H1 (cell line): ENCODE measurements around the gene DCUN1D2. TPM values are rescaled to one million over a fixed set of nuclear protein-coding genes. Genes with fewer than 3 reads are reported as not detected.

Experiments
- CTCF ChIA-PET: fragments of 300-600 bp; sonication (Branson Sonifier 250); formaldehyde crosslinking; loops from one replicate; lab custom pipeline; 2021; ENCODE audit not compliant: partially characterized antibody; lab: Charles Lee
- POLR2A ChIA-PET: fragments of 300-600 bp; sonication (Branson Sonifier 250); formaldehyde crosslinking; loops from one replicate; lab custom pipeline; 2021; ENCODE audit warnings: inconsistent platforms; ENCODE audit not compliant: partially characterized antibody; lab: Charles Lee
- DNase-seq, 2 experiments: peaks; one replicate each; pipeline versions ENCODE4 v3.0.0 to v3.0.0-alpha.2; 2010 to 2022; ENCODE audit warnings: low spot score in 2 of 2, low read depth in 1 of 2, mixed read lengths in 1 of 2
- FAIRE-seq: peaks from 2 replicates; lab custom pipeline; 2011; peaks lifted over from hg19 to GRCh38; lab: Jason Lieb, UNC
- H2AFZ ChIP-seq: 2 replicates; pipeline ENCODE4 v1.8.1; 2012; ENCODE audit warnings: low read length, inconsistent platforms
- H2AK5ac ChIP-seq: 2 replicates; pipeline ENCODE4 v1.6.1; 2013; ENCODE audit warnings: low read depth, low read length
- H2BK120ac ChIP-seq: replicated peaks from 2 replicates; pipeline ENCODE3; 2013; ENCODE audit warnings: low read depth, low read length, inconsistent platforms
- H2BK12ac ChIP-seq: 2 replicates; pipeline ENCODE4 v1.6.1; 2013; ENCODE audit warnings: low read depth, low read length
- H2BK15ac ChIP-seq: 2 replicates; pipeline ENCODE4 v1.6.1; 2013; ENCODE audit warnings: low read length
- H2BK20ac ChIP-seq: 2 replicates; pipeline ENCODE4 v1.6.1; 2013; ENCODE audit warnings: low read length
- H2BK5ac ChIP-seq: 2 replicates; pipeline ENCODE4 v1.6.1; 2013; ENCODE audit warnings: low read depth, low read length
- H3K14ac ChIP-seq: 2 replicates; pipeline ENCODE4 v1.6.1; 2013; ENCODE audit warnings: inconsistent platforms; ENCODE audit not compliant: insufficient read length
- H3K18ac ChIP-seq: 2 replicates; pipeline ENCODE4 v1.6.1; 2013; ENCODE audit warnings: low read length; ENCODE audit errors: extremely low read depth
- H3K23ac ChIP-seq: 2 replicates; pipeline ENCODE4 v1.6.1; 2013; ENCODE audit warnings: inconsistent platforms; ENCODE audit not compliant: insufficient read length
- H3K23me2 ChIP-seq: 2 replicates; pipeline ENCODE4 v1.6.1; 2013; ENCODE audit warnings: low read depth, low read length
- H3K27ac ChIP-seq: 2 replicates; pipeline ENCODE4 v1.6.1; 2011; ENCODE audit warnings: low read depth, low read length, inconsistent platforms
- H3K27me3 ChIP-seq, 4 experiments: replicated peaks in 1 of 4; 1 replicate in 1 of 4; 2 replicates in 3 of 4; pipeline versions ENCODE4 v1.6.1 to v1.8.1; 2011 to 2013; ENCODE audit warnings: low read length in 3 of 4, mild to moderate bottlenecking in 3 of 4, inconsistent platforms in 2 of 4, mixed read lengths in 2 of 4, moderate library complexity in 1 of 4; ENCODE audit not compliant: control insufficient read depth in 3 of 4, insufficient read depth in 3 of 4; ENCODE audit errors: extremely low read depth in 1 of 4
- H3K36me3 ChIP-seq, 4 experiments: 2 replicates each; pipeline versions ENCODE4 v1.6.1 to v1.8.1; 2011 to 2013; ENCODE audit warnings: mild to moderate bottlenecking in 4 of 4, low read length in 3 of 4, moderate library complexity in 2 of 4, control low read depth in 1 of 4, inconsistent platforms in 1 of 4; ENCODE audit not compliant: insufficient read depth in 4 of 4, control insufficient read depth in 2 of 4
- H3K4ac ChIP-seq: replicated peaks from 2 replicates; pipeline ENCODE3; 2013; ENCODE audit warnings: low read length, low read depth, mixed read lengths, inconsistent platforms; ENCODE audit not compliant: insufficient read length
- H3K4me1 ChIP-seq, 4 experiments: replicated peaks in 1 of 4; 1 replicate in 1 of 4; 2 replicates in 3 of 4; pipeline versions ENCODE4 v1.6.1 to v1.8.1; 2011 to 2013; ENCODE audit warnings: low read length in 3 of 4, inconsistent platforms in 2 of 4, mixed read lengths in 1 of 4; ENCODE audit not compliant: insufficient read depth in 4 of 4, control insufficient read depth in 3 of 4
- H3K4me2 ChIP-seq, 2 experiments: 2 replicates each; pipeline versions ENCODE4 v1.6.1 to v1.8.1; 2011 to 2013; ENCODE audit warnings: low read depth in 2 of 2, low read length in 2 of 2, control low read depth in 1 of 2, inconsistent platforms in 1 of 2, mild to moderate bottlenecking in 1 of 2; ENCODE audit not compliant: insufficient read depth in 1 of 2
- H3K4me3 ChIP-seq, 4 experiments: fragments of 200-600, 300-600 bp in 1 of 4; sonication (generic), shearing (Covaris generic), sonication (Bioruptor Twin) in 1 of 4; 2 replicates each; pipeline versions ENCODE4 v1.5.1 to v1.8.1; 2011 to 2016; ENCODE audit warnings: low read length in 4 of 4, low read depth in 3 of 4, control low read depth in 2 of 4, inconsistent platforms in 2 of 4, mild to moderate bottlenecking in 2 of 4, mixed read lengths in 1 of 4, moderate library complexity in 1 of 4; ENCODE audit not compliant: insufficient read depth in 2 of 4; ENCODE audit errors: extremely low read depth in 1 of 4
- H3K56ac ChIP-seq: replicated peaks from 2 replicates; pipeline ENCODE3; 2013; ENCODE audit warnings: low read depth, mild to moderate bottlenecking, mixed read lengths, low read length, inconsistent platforms; ENCODE audit not compliant: insufficient read length
- H3K79me1 ChIP-seq: 2 replicates; pipeline ENCODE4 v1.6.1; 2013; ENCODE audit warnings: low read depth, low read length, control low read depth
- H3K79me2 ChIP-seq, 2 experiments: 2 replicates each; pipeline versions ENCODE4 v1.6.1 to v1.8.1; 2012 to 2013; ENCODE audit warnings: low read length in 2 of 2, mild to moderate bottlenecking in 2 of 2, inconsistent platforms in 1 of 2; ENCODE audit not compliant: insufficient read depth in 2 of 2, control insufficient read depth in 1 of 2
- H3K9ac ChIP-seq, 4 experiments: replicated peaks in 1 of 4; 1 replicate in 1 of 4; 2 replicates in 3 of 4; pipeline versions ENCODE4 v1.6.1 to v1.8.1; 2011 to 2013; ENCODE audit warnings: low read depth in 3 of 4, low read length in 3 of 4, control low read depth in 2 of 4, mild to moderate bottlenecking in 2 of 4, moderate library complexity in 2 of 4, inconsistent platforms in 1 of 4; ENCODE audit errors: extremely low read depth in 1 of 4
- H3K9me3 ChIP-seq, 2 experiments: 2 replicates each; pipeline versions ENCODE4 v1.6.1 to v1.8.1; 2012 to 2013; ENCODE audit warnings: mild to moderate bottlenecking in 2 of 2, moderate library complexity in 2 of 2, control low read depth in 1 of 2, inconsistent platforms in 1 of 2, low read depth in 1 of 2, low read length in 1 of 2, mixed read lengths in 1 of 2; ENCODE audit not compliant: insufficient read depth in 2 of 2
- H4K20me1 ChIP-seq, 2 experiments: replicated peaks in 1 of 2; 2 replicates each; pipeline versions ENCODE3 to v1.8.1; 2011 to 2013; ENCODE audit warnings: inconsistent platforms in 2 of 2, low read length in 2 of 2, mild to moderate bottlenecking in 1 of 2; ENCODE audit not compliant: insufficient read depth in 2 of 2, control insufficient read depth in 1 of 2
- H4K5ac ChIP-seq: 2 replicates; pipeline ENCODE4 v1.6.1; 2013; ENCODE audit warnings: low read length, low read depth, mixed read lengths, inconsistent platforms; ENCODE audit not compliant: insufficient read length
- H4K8ac ChIP-seq: 2 replicates; pipeline ENCODE4 v1.8.0; 2013; ENCODE audit warnings: mild to moderate bottlenecking, moderate library complexity, low read length, inconsistent platforms; ENCODE audit not compliant: insufficient read depth; ENCODE audit errors: extremely low read depth
- H4K91ac ChIP-seq: replicated peaks from 2 replicates; pipeline ENCODE3; 2013; ENCODE audit warnings: low read length, mixed read lengths, inconsistent platforms; ENCODE audit not compliant: insufficient read length
- CBX8 ChIP-seq: fragments of 300-800, 300-1000 bp; sonication (generic); IDR thresholded peaks from 2 replicates; pipeline ENCODE4 v1.7.1; 2016; ENCODE audit warnings: low read depth, low read length, borderline replicate concordance
- CHD1 ChIP-seq: IDR thresholded peaks from 2 replicates; pipeline ENCODE4 v1.6.1; 2012; ENCODE audit warnings: low read depth, low read length, improper control_type of control experiment
- JUN ChIP-seq: IDR thresholded peaks from 2 replicates; pipeline ENCODE4 v1.6.1; 2011; ENCODE audit warnings: low read depth, mild to moderate bottlenecking, improper control_type of control experiment, low read length
- KDM1A ChIP-seq: fragments of 200-600, 300-600 bp; sonication (generic); IDR thresholded peaks from 2 replicates; pipeline ENCODE4 v1.7.1; 2016; ENCODE audit warnings: mild to moderate bottlenecking, low read length, borderline replicate concordance
- RAD21 ChIP-seq, 2 experiments: IDR thresholded peaks in 1 of 2; conservative IDR thresholded peaks in 1 of 2; 2 replicates each; pipeline ENCODE4 v1.6.1; 2011; ENCODE audit warnings: low read depth in 2 of 2, low read length in 2 of 2, improper control_type of control experiment in 1 of 2, inconsistent platforms in 1 of 2, mild to moderate bottlenecking in 1 of 2, moderate library complexity in 1 of 2
- RNF2 ChIP-seq: fragments of 200-900, 300-1000 bp; sonication (generic); IDR thresholded peaks from 2 replicates; pipeline ENCODE4 v1.7.1; 2016; ENCODE audit warnings: borderline replicate concordance, low read depth, mild to moderate bottlenecking, antibody characterized with exemption, low read length; ENCODE audit not compliant: poor library complexity, severe bottlenecking; ENCODE audit errors: missing control alignments
- SAP30 ChIP-seq: fragments of 300-600 bp; sonication (generic); IDR thresholded peaks from 2 replicates; pipeline ENCODE4 v1.7.1; 2012; ENCODE audit warnings: low read length, moderate library complexity, mild to moderate bottlenecking, inconsistent platforms; ENCODE audit not compliant: insufficient read depth, insufficient replicate concordance
- SIN3A ChIP-seq, 2 experiments: IDR thresholded peaks in 1 of 2; conservative IDR thresholded peaks in 1 of 2; 2 replicates each; pipeline ENCODE4 v1.6.1; 2011 to 2012; ENCODE audit warnings: low read length in 2 of 2, improper control_type of control experiment in 1 of 2, low read depth in 1 of 2, mild to moderate bottlenecking in 1 of 2
- SP4 ChIP-seq: IDR thresholded peaks from 2 replicates; pipeline ENCODE4 v1.6.1; 2012; ENCODE audit warnings: low read length, inconsistent platforms
- TAF1 ChIP-seq: IDR thresholded peaks from 2 replicates; pipeline ENCODE4 v1.6.1; 2011; ENCODE audit warnings: mild to moderate bottlenecking, low read depth, low read length
- TEAD4 ChIP-seq: IDR thresholded peaks from 2 replicates; pipeline ENCODE4 v1.6.1; 2012; ENCODE audit warnings: low read depth, low read length, inconsistent platforms, mixed read lengths
- WGBS, 2 experiments: shearing (Covaris generic) in 1 of 2; methylation state at CpG; one replicate each; pipeline versions ENCODE4 v1.1.6 to v1.1.7; 2013 to 2015; ENCODE audit warnings: low lambda C conversion rate in 2 of 2, mixed read lengths in 2 of 2, inconsistent platforms in 1 of 2, low coverage in 1 of 2, missing lambda C conversion rate in 1 of 2; ENCODE audit not compliant: insufficient replicate concordance in 2 of 2, insufficient coverage in 1 of 2, insufficient read length in 1 of 2; ENCODE audit errors: extremely low coverage in 1 of 2, missing lambda C conversion rate in 1 of 2; 5-methylcytosine and 5-hydroxymethylcytosine counted together
- polyA plus RNA-seq, 7 experiments: library from polyadenylated mRNA; depleted of rRNA in 3 of 7; stranded (reverse) in 5 of 7; unstranded in 2 of 7; fragments of >200 nt in 5 of 7; fragments of 200-250 nt in 2 of 7; gene quantifications; 1 replicate in 5 of 7; 2 replicates in 1 of 7; 4 replicates in 1 of 7; pipeline versions ENCODE4 v1.2.1 to v1.2.3, GENCODE V29; 2011 to 2013; ENCODE audit warnings: missing spikeins in 2 of 7, mixed read lengths in 2 of 7
- total RNA-seq: library from RNA; stranded (reverse); fragmentation: NEBNext Ultra II Directional; extraction: Animal tissue kit (Norgen Biotek cat#: 25700); gene quantifications from 2 replicates; pipeline ENCODE4 v1.2.1, GENCODE V29; 2021

Gene DCUN1D2
- total and polyA plus RNA-seq, 2 of the 8 experiments (the other 6 are each of a cell fraction or from before 2014, with no cell fraction given): 19.5 to 35.3 TPM

GRCh38 chr13:113461022-113461751 lies 29.3 kb downstream of the DCUN1D2 start:
- H2BK5ac ChIP-seq: no peak overlapping the region
- FAIRE-seq: no peak
- H2BK15ac ChIP-seq: no peak overlapping the region
- no peak overlapping the region for H4K5ac ChIP-seq
- H3K4me1 ChIP-seq: no peaks in the 10 kb centered on the region; a peak in 1 of 7 replicates
- H2BK12ac ChIP-seq: no peak overlapping the region
- H3K23ac ChIP-seq: no peak overlapping the region
- DNase-seq: no peak
- H4K8ac ChIP-seq: no peak overlapping the region
- no peak overlapping the region for H3K4me3 ChIP-seq
- no peak overlapping the region for H2AFZ ChIP-seq
- no peak overlapping the region for H2AK5ac ChIP-seq
- H3K36me3 ChIP-seq: peaks cover 14 to 75% (median 39%) of the 10 kb centered on the region in 4 experiments; a peak in 7 of 8 replicates
- no peak overlapping the region for H3K14ac ChIP-seq
- H3K4ac ChIP-seq: no peak overlapping the region
- ChIA-PET POLR2A (no interaction called here), CTCF (interaction anchor here (3.9 to 4.2 kb wide), 2 partner anchors 11 to 28 kb away, joined by 18 to 25 read pairs; no protein-coding TSS in a partner anchor)
- H2BK120ac ChIP-seq: no peak overlapping the region
- H3K9ac ChIP-seq: no peak overlapping the region
- 89% methylated on average over 12 of the region's 12 CpGs; no CpG with 5 or more reads in 1 of the 2 experiments for WGBS, 2 experiments
- no peak overlapping the region for H3K18ac ChIP-seq
- peaks cover 2% of the 10 kb centered on the region; the same call in 1 of the 2 replicates for H3K79me1 ChIP-seq
- H3K4me2 ChIP-seq: no peak overlapping the region
- no peak overlapping the region for H2BK20ac ChIP-seq
- peaks cover 2 to 18% of the 10 kb centered on the region in 2 experiments for H4K20me1 ChIP-seq
- H3K9me3 ChIP-seq: no peaks in the 10 kb centered on the region
- H3K27ac ChIP-seq: no peak overlapping the region
- no peak overlapping the region for H4K91ac ChIP-seq
- H3K79me2 ChIP-seq: no peaks in the 10 kb centered on the region; a peak in 1 of 4 replicates
- H3K27me3 ChIP-seq: no peaks in the 10 kb centered on the region
- no peaks in the 10 kb centered on the region for H3K23me2 ChIP-seq
- no peak overlapping the region for H3K56ac ChIP-seq
- TF ChIP-seq TAF1 (no peak), CHD1 (no peak), RNF2 (no peak), SIN3A (conservative IDR thresholded peaks at IDR 0.05 in 1 of 2, IDR thresholded peaks at IDR 0.05 in 1 of 2; ENCODE audit: low read depth in 1 of 2, low read length in 2 of 2) (no peak), CBX8 (no peak), RAD21 (IDR thresholded peaks at IDR 0.05 in 1 of 2, conservative IDR thresholded peaks at IDR 0.05 in 1 of 2; ENCODE audit: low read depth in 2 of 2, low read length in 2 of 2) (no peak), JUN (no peak), KDM1A (no peak), SAP30 (no peak), SP4 (no peak), TEAD4 (no peak)
